C4-2B (cell line): ENCODE measurements around the gene KRT3.

Experiments
- CTCF ChIP-seq: fragments of 450-650 bp; conservative IDR thresholded peaks from 2 replicates; pipeline ENCODE4 v1.5.1; 2017; ENCODE audit warnings: mild to moderate bottlenecking
- ZFX ChIP-seq: fragments of 450-650 bp; IDR thresholded peaks from 2 replicates; pipeline ENCODE4 v1.6.1; 2017

- TF ChIP-seq CTCF (no peak), ZFX (no peak)
Observed at GRCh38 chr12:52805739-52806138, 9.8 kb upstream of the KRT3 start.
